ENCODE data around the gene KIF26B. TPM values are rescaled to one million over a fixed set of nuclear protein-coding genes. Genes with fewer than 3 reads are reported as not detected.
A peak's percentile ranks its signal among the peaks of the same experiment; 100 is the strongest.

The KIF26B gene
- total RNA-seq, 1 donor from 2014 or later: 43.1 TPM

DNA sequence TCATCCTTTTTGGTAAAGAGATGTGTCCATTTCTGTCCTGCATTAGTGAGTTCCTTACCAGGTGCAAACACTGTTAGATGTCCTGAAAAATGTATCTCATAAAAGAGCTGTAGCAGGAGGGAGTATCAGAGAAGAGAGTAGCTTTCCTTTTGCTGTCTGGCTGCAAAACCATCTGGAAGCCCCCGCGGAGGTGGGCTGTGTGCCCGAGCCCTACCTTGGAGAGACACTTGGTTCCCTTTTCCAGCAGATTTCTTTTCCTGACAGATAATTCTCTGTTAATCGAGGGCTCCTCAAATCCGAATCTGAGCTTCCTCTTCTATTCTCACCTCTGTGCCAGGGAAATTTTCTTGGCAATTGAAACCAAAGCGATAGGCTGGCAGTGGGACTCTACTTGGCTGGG lies 53.0 kb downstream of the KIF26B start:
- DNase-seq (ENCODE audit: low spot score): no peak

- peak; percentile 68 for DNase-seq (ENCODE audit: low spot score)
Observed at GRCh38 chr1:245209658-245210435, 55.1 kb downstream of the KIF26B start.

- DNase-seq (ENCODE audit: low spot score): no peak
Observed at GRCh38 chr1:245211035-245211749, 56.4 kb downstream of the KIF26B start.

GRCh38 chr1:245211761-245212160 lies 57.0 kb downstream of the KIF26B start:
- DNase-seq (ENCODE audit: low spot score): no peak

- DNase-seq (ENCODE audit: low spot score): no peak
Observed at GRCh38 chr1:245212221-245212710, 57.5 kb downstream of the KIF26B start.

DNA sequence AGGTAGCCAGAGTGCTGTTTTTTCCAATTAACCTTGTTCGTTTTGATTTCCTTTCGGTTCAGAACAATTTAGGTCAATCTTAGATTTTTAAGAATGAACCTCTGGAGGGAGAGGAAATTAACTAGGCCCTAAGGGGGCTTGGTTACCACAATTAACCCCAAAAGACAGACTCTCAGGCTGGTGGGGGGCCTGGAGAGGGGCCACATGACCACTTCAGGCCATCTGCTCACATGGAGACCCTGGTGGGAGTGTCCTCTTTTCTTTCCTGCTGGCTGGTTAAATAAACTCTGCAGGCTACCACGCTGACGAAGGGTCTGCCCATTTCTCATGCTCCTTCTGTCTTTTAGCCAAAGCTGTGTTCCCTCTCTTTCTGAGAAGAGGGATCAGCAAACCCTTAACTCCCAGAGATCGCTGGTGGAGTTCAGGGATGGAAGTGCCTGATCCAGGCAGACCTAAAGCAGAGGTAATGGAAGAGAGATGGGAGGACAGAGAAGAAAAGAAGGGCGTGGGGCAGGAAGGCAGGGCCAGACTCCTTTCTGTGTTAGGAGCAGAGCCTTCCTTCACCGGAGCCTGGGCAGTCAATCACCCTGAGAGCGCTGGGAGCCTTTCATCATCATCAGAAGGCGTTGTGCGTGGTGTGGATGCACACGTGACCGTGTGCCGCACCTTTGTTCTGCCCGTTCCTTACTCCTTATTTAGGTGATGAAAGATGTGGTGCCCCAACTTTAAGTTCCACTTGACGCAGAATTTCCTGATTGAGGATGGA lies 58.5 kb downstream of the KIF26B start:
- no peak for DNase-seq (ENCODE audit: low spot score)

- DNase-seq (ENCODE audit: low spot score): no peak
Observed at GRCh38 chr1:245215071-245215470, 60.3 kb downstream of the KIF26B start.

DNA sequence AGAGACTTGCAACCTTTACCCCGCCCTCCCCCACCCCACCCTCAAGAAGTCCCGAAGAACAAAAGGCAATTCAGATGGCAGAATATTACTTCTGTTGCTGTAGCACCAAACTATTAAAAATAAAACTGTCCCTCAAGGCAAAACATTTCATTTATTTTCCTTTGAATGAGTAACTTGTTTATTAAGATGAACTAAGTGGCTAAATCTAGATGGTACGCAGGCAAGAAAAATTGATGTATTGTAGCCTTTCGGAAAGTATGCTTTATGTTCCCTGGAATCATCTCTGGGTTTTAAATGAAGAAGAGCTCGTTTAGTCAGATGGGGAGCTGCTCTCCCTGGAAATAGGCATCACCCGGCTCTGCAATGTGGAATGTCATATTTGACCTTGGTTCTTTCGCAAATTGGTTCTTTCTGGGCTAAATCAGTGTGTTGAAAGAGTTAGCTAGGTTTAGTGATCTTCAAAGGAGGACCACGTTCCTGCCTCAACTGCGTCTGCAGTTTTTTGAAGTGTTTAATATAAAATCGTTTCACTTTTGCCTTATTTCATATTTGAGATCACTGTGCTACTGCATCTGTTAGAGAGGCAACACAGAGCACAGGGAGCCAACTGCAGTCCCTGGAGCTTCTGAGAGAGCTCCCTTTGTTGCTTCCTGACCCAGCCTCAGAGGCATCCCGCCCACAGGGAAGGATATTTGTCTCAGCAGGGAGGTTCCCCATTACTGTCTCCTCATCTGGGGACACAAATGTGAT lies 61.8 kb downstream of the KIF26B start:
- DNase-seq (ENCODE audit: low spot score): no peak

GRCh38 chr1:245217853-245218608 lies 63.2 kb downstream of the KIF26B start:
- no peak for DNase-seq (ENCODE audit: low spot score)

DNA sequence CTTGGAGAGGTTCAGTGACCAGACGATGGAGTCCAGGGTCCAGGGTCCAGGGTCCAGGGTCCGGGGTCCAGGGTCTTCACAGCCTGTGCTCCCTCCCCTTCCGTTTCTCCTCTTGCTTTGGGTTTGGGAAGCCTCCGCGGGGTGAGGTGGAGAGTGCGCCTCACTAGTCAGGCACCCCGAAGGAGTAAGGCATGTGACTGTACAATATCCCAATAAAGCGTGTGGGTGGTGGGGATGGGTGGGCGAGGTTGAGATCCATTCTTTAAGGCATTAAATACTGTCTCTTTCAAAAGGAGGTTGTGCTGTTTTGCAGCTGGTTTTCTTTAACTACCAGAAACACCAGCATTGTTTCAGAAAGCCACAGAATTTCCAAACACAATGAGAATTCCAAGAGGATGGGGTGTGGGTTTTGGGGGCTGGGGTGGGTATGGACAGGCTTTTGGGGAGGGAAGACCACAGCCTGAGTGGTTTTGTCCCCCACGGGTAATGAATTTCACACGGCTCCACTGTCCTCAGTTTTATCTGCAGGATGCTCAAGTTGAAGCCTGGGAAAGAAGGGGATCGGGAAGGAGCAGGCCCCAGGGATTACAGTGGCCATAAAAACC lies 65.7 kb downstream of the KIF26B start:
- no peak for DNase-seq (ENCODE audit: low spot score)

- DNase-seq (ENCODE audit: low spot score): no peak
Observed at GRCh38 chr1:245221805-245222204, 67.0 kb downstream of the KIF26B start.

DNA sequence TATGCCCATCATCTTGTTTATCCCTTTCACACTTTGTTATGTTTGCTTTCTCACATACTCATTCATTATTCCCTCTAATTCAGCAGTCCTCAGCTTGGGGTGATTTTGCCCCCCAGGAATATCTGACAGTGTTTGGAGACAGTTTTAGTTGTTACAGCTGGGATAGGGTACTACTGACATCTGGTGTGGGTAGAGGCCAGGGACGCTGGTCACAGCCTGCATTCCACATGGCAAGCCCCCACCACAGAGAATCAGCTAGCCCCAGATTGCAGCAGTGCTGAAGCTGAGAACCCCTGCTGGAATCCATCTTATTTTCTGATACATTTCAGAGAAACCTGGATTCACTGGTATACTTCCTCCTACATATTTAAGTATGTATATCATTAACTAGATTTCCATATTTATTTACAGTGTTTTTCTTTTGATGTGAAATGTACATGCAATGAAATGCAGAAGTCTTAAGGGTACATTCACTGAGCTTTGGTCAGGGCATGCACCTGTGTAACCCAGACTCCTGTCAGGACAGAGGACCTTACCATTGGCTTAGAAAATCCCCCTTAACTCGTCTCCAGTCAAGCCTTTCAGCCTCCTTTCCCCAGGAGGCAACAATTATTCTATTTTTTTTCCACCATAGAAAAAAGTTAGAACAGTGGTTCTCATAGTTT lies 68.3 kb downstream of the KIF26B start:
- no peak for DNase-seq (ENCODE audit: low spot score)

- DNase-seq (ENCODE audit: low spot score): peak; percentile 49
Observed at GRCh38 chr1:245225322-245226202, 70.8 kb downstream of the KIF26B start.

- DNase-seq (ENCODE audit: low spot score): no peak
Observed at GRCh38 chr1:245226203-245226499, 71.4 kb downstream of the KIF26B start.

- no peak for DNase-seq (ENCODE audit: low spot score)
Observed at GRCh38 chr1:245229051-245229450, 74.3 kb downstream of the KIF26B start.

- no peak for DNase-seq (ENCODE audit: low spot score)
Observed at GRCh38 chr1:245232931-245233330, 78.1 kb downstream of the KIF26B start.

DNA sequence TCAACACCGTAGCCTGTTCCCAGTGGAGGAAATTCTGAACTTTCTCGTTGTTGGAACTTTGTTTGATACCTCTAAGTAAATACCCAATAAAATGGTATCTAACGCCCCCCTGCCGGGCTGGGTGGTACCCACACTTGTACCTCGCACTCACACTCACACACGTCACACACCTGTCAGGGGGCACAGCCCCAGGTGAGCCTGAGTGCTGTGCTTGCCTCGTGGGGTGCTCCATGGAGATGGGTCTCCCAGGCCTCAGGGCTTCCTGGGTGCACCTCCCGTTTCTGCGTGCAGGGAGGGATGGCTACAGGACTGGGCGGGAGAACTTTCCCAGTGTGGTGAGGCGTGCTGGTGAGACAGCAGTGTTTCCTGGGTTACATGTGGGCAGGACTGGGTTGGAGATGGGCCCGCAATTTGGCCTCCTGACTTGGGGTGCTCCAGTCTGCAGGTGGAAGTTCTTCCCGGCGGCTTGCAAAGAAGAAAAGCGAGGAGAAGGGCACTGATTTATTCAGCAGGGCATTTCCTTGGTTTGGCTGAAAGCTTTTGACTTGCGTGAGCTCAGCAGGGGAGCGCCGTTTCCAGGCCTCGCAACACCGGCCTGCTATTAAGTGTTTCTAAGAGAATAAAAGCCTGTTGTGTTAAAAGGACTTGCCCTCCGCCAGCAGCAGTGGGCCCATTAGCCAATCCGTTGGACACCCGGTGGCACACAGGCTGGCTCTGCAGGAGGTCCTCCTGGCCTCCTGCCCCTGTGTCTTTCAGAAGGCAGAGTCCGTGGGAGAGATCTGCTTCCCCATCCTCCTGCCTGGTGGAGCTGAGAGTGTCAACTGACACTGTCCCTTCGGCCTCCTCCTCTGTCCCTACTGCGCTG lies 79.7 kb downstream of the KIF26B start:
- DNase-seq (ENCODE audit: low spot score): no peak

- DNase-seq (ENCODE audit: low spot score): peak; percentile 61
Observed at GRCh38 chr1:245235156-245235555, 80.4 kb downstream of the KIF26B start.
